K562 (cell line): ENCODE measurements around the gene CHST2. TPM values are rescaled to one million over a fixed set of nuclear protein-coding genes. Genes with fewer than 3 reads are reported as not detected.

ENCODE experiments used
- ATAC-seq: fragments of 200-7000 bp; cut with Tn5 transposase; 3 replicates; pipeline ENCODE4 v1.9.1; 2020; ENCODE audit warnings: moderate library complexity
- BruUV-seq: library from RNA; stranded (reverse); fragments of 400-500 nt; replicated peaks from 2 replicates; lab custom pipeline; 2021; lab: Mats Ljungman, UMichigan
- CTCF ChIA-PET: fragments of 300-600 bp; formaldehyde crosslinking; extraction: SDS; loops from one replicate; lab custom pipeline; 2021; ENCODE audit warnings: low intra/inter-chr PET ratio; lab: Yijun Ruan, JAX
- POLR2A ChIA-PET: fragments of 300-600, 350-650 bp; sonication (Branson Sonifier 250); formaldehyde crosslinking; extraction: SDS; loops from one replicate; lab custom pipeline; 2021; ENCODE audit warnings: antibody characterized with exemption, inconsistent platforms; lab: Yijun Ruan, JAX
- DNase-seq, 4 experiments: peaks; one replicate each; pipeline versions ENCODE4 v3.0.0 to v3.0.0-alpha.2; 2011 to 2018; ENCODE audit warnings: low spot score in 3 of 4, mixed read lengths in 3 of 4; ENCODE audit errors: extremely low read depth in 1 of 4
- FAIRE-seq: peaks from 2 replicates; lab custom pipeline; 2011; peaks lifted over from hg19 to GRCh38; lab: Jason Lieb, UNC
- H2AFZ ChIP-seq: 2 replicates; pipeline ENCODE4 v1.6.0; 2011; ENCODE audit warnings: low read depth, low read length, control low read depth, inconsistent platforms
- H3K27ac ChIP-seq: fragments of 200-600 bp; 3 replicates; pipeline ENCODE4 v1.8.0; 2011; ENCODE audit warnings: low read depth, mild to moderate bottlenecking, control low read depth, inconsistent platforms, low read length, moderate library complexity, mixed read lengths; ENCODE audit errors: extremely low read depth
- H3K27me3 ChIP-seq, 2 experiments: fragments of 300-600 bp in 1 of 2; 2 replicates in 1 of 2; 3 replicates in 1 of 2; pipeline versions ENCODE4 v1.6.0 to v1.8.0; 2011; ENCODE audit warnings: inconsistent platforms in 2 of 2, low read length in 2 of 2, mild to moderate bottlenecking in 1 of 2, mixed read lengths in 1 of 2, moderate library complexity in 1 of 2; ENCODE audit not compliant: control insufficient read depth in 2 of 2, insufficient read depth in 2 of 2
- H3K36me3 ChIP-seq: fragments of 300-600 bp; 3 replicates; pipeline ENCODE4 v1.8.0; 2011; ENCODE audit warnings: mild to moderate bottlenecking, low read length, inconsistent platforms; ENCODE audit not compliant: control insufficient read depth, insufficient read depth
- H3K4me1 ChIP-seq, 2 experiments: fragments of 200-600 bp in 1 of 2; replicated peaks in 1 of 2; 2 replicates in 1 of 2; 3 replicates in 1 of 2; pipeline versions ENCODE4 v1.5.1 to v1.8.0; 2011; ENCODE audit warnings: inconsistent platforms in 2 of 2, low read length in 2 of 2, mild to moderate bottlenecking in 1 of 2, mixed read lengths in 1 of 2, moderate library complexity in 1 of 2; ENCODE audit not compliant: control insufficient read depth in 2 of 2, insufficient read depth in 2 of 2
- H3K4me2 ChIP-seq: 2 replicates; pipeline ENCODE4 v1.6.1; 2011; ENCODE audit warnings: low read length, control low read depth, inconsistent platforms, mixed read lengths; ENCODE audit not compliant: insufficient read depth
- H3K4me3 ChIP-seq: fragments of 200-600 bp; sonication (generic), shearing (Covaris generic); 2 replicates; pipeline ENCODE4 v1.5.1; 2016; ENCODE audit warnings: control low read depth, inconsistent platforms
- H3K79me2 ChIP-seq: fragments of 200-600 bp; 3 replicates; pipeline ENCODE4 v1.8.0; 2011; ENCODE audit warnings: low read length, inconsistent platforms; ENCODE audit not compliant: control insufficient read depth, insufficient read depth
- H3K9ac ChIP-seq, 2 experiments: 2 replicates each; pipeline versions ENCODE4 v1.6.0 to v1.6.1; 2011; ENCODE audit warnings: low read depth in 2 of 2, low read length in 2 of 2, control low read depth in 1 of 2, inconsistent platforms in 1 of 2, mild to moderate bottlenecking in 1 of 2, mixed read lengths in 1 of 2; ENCODE audit not compliant: insufficient read depth in 1 of 2
- H3K9me1 ChIP-seq: one replicate; pipeline ENCODE4 v1.6.0; 2011; ENCODE audit warnings: inconsistent platforms, mild to moderate bottlenecking, low read length, moderate library complexity; ENCODE audit not compliant: control insufficient read depth, insufficient read depth
- H3K9me3 ChIP-seq: replicated peaks from 2 replicates; pipeline ENCODE4 v1.5.1; 2011; ENCODE audit warnings: low read depth, low read length, inconsistent platforms; ENCODE audit not compliant: control insufficient read depth, insufficient read depth
- H4K20me1 ChIP-seq: replicated peaks from 2 replicates; pipeline ENCODE4 v1.6.1; 2011; ENCODE audit warnings: low read length, inconsistent platforms, mixed read lengths; ENCODE audit not compliant: control insufficient read depth, insufficient read depth
- ARNT ChIP-seq, 2 experiments: fragments of 450-650 bp; IDR thresholded peaks; 2 replicates each; pipeline ENCODE4 v1.6.1; 2016; ENCODE audit warnings: mild to moderate bottlenecking in 1 of 2
- ATF1 ChIP-seq, 2 experiments: fragments of 450-650 bp in 1 of 2; IDR thresholded peaks; 2 replicates each; pipeline ENCODE4 v1.6.1; 2016; ENCODE audit warnings: missing compliant biosample characterization in 1 of 2, missing genetic modification characterization in 1 of 2
- BCOR ChIP-seq: fragments of 450-650 bp; IDR thresholded peaks from 2 replicates; pipeline ENCODE4 v1.6.1; 2016
- CBX1 ChIP-seq: sonication (generic); IDR thresholded peaks from 2 replicates; pipeline ENCODE4 v1.6.1; 2016; ENCODE audit warnings: antibody characterized with exemption, low read depth, mild to moderate bottlenecking
- EWSR1 ChIP-seq: fragments of 450-650 bp; IDR thresholded peaks from 2 replicates; pipeline ENCODE4 v1.6.1; 2018; ENCODE audit warnings: borderline replicate concordance, mild to moderate bottlenecking, low read depth, moderate library complexity; ENCODE audit not compliant: partially characterized antibody
- HDAC2 ChIP-seq: fragments of 450-650 bp; IDR thresholded peaks from 2 replicates; pipeline ENCODE4 v1.6.1; 2016; ENCODE audit warnings: mild to moderate bottlenecking
- KDM1A ChIP-seq, 2 experiments: fragments of 450-650 bp; IDR thresholded peaks; 2 replicates each; pipeline ENCODE4 v1.6.1; 2016; ENCODE audit warnings: mild to moderate bottlenecking in 2 of 2
- MTA3 ChIP-seq: fragments of 450-650 bp; formaldehyde crosslinking; IDR thresholded peaks from 2 replicates; pipeline ENCODE4 v1.6.1; 2017; ENCODE audit warnings: mild to moderate bottlenecking, borderline replicate concordance
- NCOR1 ChIP-seq: fragments of 450-650 bp; IDR thresholded peaks from 2 replicates; pipeline ENCODE4 v1.6.1; 2016; ENCODE audit warnings: mild to moderate bottlenecking, moderate library complexity
- NFE2 ChIP-seq: IDR thresholded peaks from 2 replicates; pipeline ENCODE4 v1.6.1; 2014; ENCODE audit warnings: antibody characterized with exemption, low read depth
- POLR2H ChIP-seq: IDR thresholded peaks from 2 replicates; pipeline ENCODE4 v1.6.1; 2016; ENCODE audit warnings: missing genetic modification characterization, low read depth, mild to moderate bottlenecking, control low read depth, missing compliant biosample characterization, moderate library complexity
- SIRT6 ChIP-seq: IDR thresholded peaks from one replicate; pipeline ENCODE4 v1.6.1; 2012; ENCODE audit warnings: low read depth, mild to moderate bottlenecking, control low read depth, inconsistent platforms, low read length, moderate library complexity
- SMARCA4 ChIP-seq: fragments of 450-650 bp; IDR thresholded peaks from 2 replicates; pipeline ENCODE4 v1.6.1; 2016
- ZNF398 ChIP-seq: fragments of 250-450 bp; sonication (Bioruptor Pico); IDR thresholded peaks from 2 replicates; pipeline ENCODE4 v1.8.0; 2021; ENCODE audit warnings: moderate library complexity, mild to moderate bottlenecking, inconsistent platforms
- ZNF407 ChIP-seq: fragments of 450-650 bp; IDR thresholded peaks from 2 replicates; pipeline ENCODE4 v1.6.1; 2016; ENCODE audit warnings: low read depth
- WGBS: fragments of 100-300 bp; shearing (Covaris generic); methylation state at CpG from one replicate; pipeline ENCODE4 v1.1.6; 2016; ENCODE audit warnings: low coverage, mixed read lengths; ENCODE audit not compliant: insufficient coverage; ENCODE audit errors: missing lambda C conversion rate; 5-methylcytosine and 5-hydroxymethylcytosine counted together
- in situ Hi-C: fragments of 300-500 bp; cut with MboI; formaldehyde crosslinking; loops from 4 replicates; pipeline ENCODE4 v1.15.0; 2018; ENCODE audit warnings: inconsistent platforms, mixed read lengths
- intact Hi-C: fragments of 100-400 bp; cut with micrococcal nuclease; formaldehyde crosslinking; loops from 2 replicates; pipeline ENCODE4 v1.14.2; 2022
- polyA plus RNA-seq, 8 experiments: library from polyadenylated mRNA; depleted of rRNA in 4 of 8; stranded (reverse) in 5 of 8; unstranded in 3 of 8; fragments of >200 nt; fragmentation: Nextera tagmentation in 2 of 8; fragmentation: Illumina TruSeq in 1 of 8; extraction: Ambion mirVana in 2 of 8; extraction: Trizol in 1 of 8; gene quantifications; 2 replicates each; pipeline versions ENCODE4 v1.2.1 to v1.2.3, GENCODE V29; 2011 to 2014; ENCODE audit warnings: inconsistent platforms in 1 of 8, missing spikeins in 1 of 8
- total RNA-seq, 7 experiments: library from RNA; depleted of rRNA in 6 of 7; stranded (reverse); fragments of >200 nt in 6 of 7; fragmentation: Illumina TruSeq in 2 of 7; extraction: Trizol in 2 of 7; gene quantifications; 2 replicates each; pipeline versions ENCODE4 v1.2.1 to v1.2.3, GENCODE V29; 2011 to 2021; ENCODE audit warnings: low replicate concordance in 1 of 7

Gene CHST2
- total and polyA plus RNA-seq, 9 of the 15 experiments (the other 6 are each of a cell fraction or from before 2014, with no cell fraction given): 3.4 to 60.3 (median 13.9) TPM

GRCh38 chr3:143092191-143092590 lies 27.4 kb upstream of the CHST2 start:
- intact Hi-C loops (no loop called here), in situ Hi-C loops (no loop called here)
- no peaks in the 10 kb centered on the region for H3K36me3 ChIP-seq
- H3K27me3 ChIP-seq: no peaks in the 10 kb centered on the region
- no peak overlapping the region for H3K4me3 ChIP-seq
- ChIA-PET POLR2A (interaction anchor here (0.6 to 1.2 kb wide), 3 partner anchors 20 to 139 kb away, joined by 3 to 4 read pairs (median 4); partner anchors contain the start of gene CHST2), CTCF (no interaction called here)
- ATAC-seq: no peak
- H3K9ac ChIP-seq: no peak overlapping the region; a peak in 1 of 4 replicates
- no peaks in the 10 kb centered on the region for H4K20me1 ChIP-seq
- no peak overlapping the region; the same call in 1 of the 2 replicates for H3K4me2 ChIP-seq
- 38% methylated on average over 1 of the region's 1 CpG for WGBS
- H3K79me2 ChIP-seq: no peaks in the 10 kb centered on the region
- H3K27ac ChIP-seq: no peak overlapping the region
- H3K9me3 ChIP-seq: peaks cover 9% of the 10 kb centered on the region
- peak overlapping the region; percentile 64 for H2AFZ ChIP-seq
- no TSS peak for BruUV-seq
- peaks cover 4 to 14% of the 10 kb centered on the region in 2 experiments; a peak in 3 of 5 replicates for H3K4me1 ChIP-seq
- FAIRE-seq: peak; percentile 79
- peak in 1 of 4 experiments; percentile 43 for DNase-seq
- H3K9me1 ChIP-seq: no peaks in the 10 kb centered on the region
- TF ChIP-seq ATF1 (CRISPR knock-in tag; IDR thresholded peaks at IDR 0.05) (no peak), ATF1 (tag; IDR thresholded peaks at IDR 0.05) (0 out of 2 replicates have a peak, but pooled peaks have one; percentile 18), EWSR1 (no peak), SMARCA4 (peak; percentile 67), NCOR1 (peak; percentile 68), ZNF398 (no peak), NFE2 (peak; percentile 23; the same call in 1 of the 2 replicates), BCOR (peak; percentile 99), SIRT6 (no peak), KDM1A (IDR thresholded peaks at IDR 0.05) (peak; percentile 94 to 96), HDAC2 (peak; percentile 92), ZNF407 (no peak), CBX1 (peak; percentile 61; the same call in 1 of the 2 replicates), ARNT (IDR thresholded peaks at IDR 0.05) (peak in 1 of 2 experiments; percentile 53; a peak in 1 of 4 replicates), MTA3 (no peak), POLR2H (tag) (no peak)
